Endothelial cell (in vitro differentiated cells): ENCODE data around the gene TFAP2B. TPM values are rescaled to one million over a fixed set of nuclear protein-coding genes. Genes with fewer than 3 reads are reported as not detected.

Experiments
- DNase-seq: peaks from one replicate; pipeline ENCODE4 v3.0.0; 2021; ENCODE audit warnings: low spot score
- H3K27ac Mint-ChIP-seq: one replicate; pipeline ENCODE4 v1.8.0; 2021; ENCODE audit warnings: mixed read lengths, inconsistent platforms; ENCODE audit not compliant: unreplicated experiment
- H3K27me3 Mint-ChIP-seq: one replicate; pipeline ENCODE4 v1.8.0; 2021; ENCODE audit warnings: mild to moderate bottlenecking, moderate library complexity, mixed read lengths, inconsistent platforms; ENCODE audit not compliant: unreplicated experiment
- H3K36me3 Mint-ChIP-seq: one replicate; pipeline ENCODE4 v1.8.0; 2021; ENCODE audit warnings: mild to moderate bottlenecking, low read depth, mixed read lengths, inconsistent platforms; ENCODE audit not compliant: unreplicated experiment
- H3K4me1 Mint-ChIP-seq: one replicate; pipeline ENCODE4 v1.8.0; 2021; ENCODE audit warnings: mild to moderate bottlenecking, mixed read lengths, inconsistent platforms; ENCODE audit not compliant: unreplicated experiment
- H3K4me3 Mint-ChIP-seq: one replicate; pipeline ENCODE4 v1.8.0; 2021; ENCODE audit warnings: mild to moderate bottlenecking, mixed read lengths, inconsistent platforms; ENCODE audit not compliant: unreplicated experiment
- H3K9me3 Mint-ChIP-seq: one replicate; pipeline ENCODE4 v1.8.0; 2021; ENCODE audit warnings: mixed read lengths, inconsistent platforms; ENCODE audit not compliant: unreplicated experiment
- CTCF ChIP-seq: fragments of 200-600 bp; sonication (generic); IDR thresholded peaks from one replicate; pipeline ENCODE4 v1.5.0; 2021; ENCODE audit warnings: antibody characterized with exemption; ENCODE audit not compliant: unreplicated experiment
- total RNA-seq: library from RNA; stranded (reverse); fragmentation: NEBNext Ultra II Directional; extraction: Animal tissue kit (Norgen Biotek cat#: 25700); gene quantifications from one replicate; pipeline ENCODE4 v1.2.1, GENCODE V29; 2021; ENCODE audit not compliant: unreplicated experiment

The TFAP2B gene
- total RNA-seq, 1 donor from 2014 or later, result not detected

DNA sequence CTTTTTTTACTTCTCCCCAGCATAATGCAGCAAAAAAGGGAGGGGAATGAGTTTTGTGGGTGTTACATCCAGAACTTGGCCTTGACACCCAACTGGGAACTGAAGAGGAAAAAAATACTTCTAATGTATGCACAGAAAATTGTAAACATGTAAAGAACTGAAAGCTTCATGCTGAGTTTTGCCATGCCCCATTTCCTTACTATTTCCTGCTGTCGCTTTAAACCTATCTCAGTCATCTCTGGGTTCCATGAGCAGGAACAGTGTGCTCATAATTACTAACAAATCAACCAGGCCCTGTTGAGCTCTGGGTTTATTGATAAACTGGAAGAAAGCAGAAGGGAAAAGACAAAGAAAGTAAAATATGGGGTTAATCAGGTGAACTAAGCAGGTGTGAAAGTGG lies 14.2 kb downstream of the TFAP2B start:
- Mint-ChIP-seq H3K9me3 (no peaks in the 10 kb centered on the region), H3K4me1 (peaks cover 17% of the 10 kb centered on the region), H3K27ac (no peak overlapping the region), H3K36me3 (no peaks in the 10 kb centered on the region), H3K4me3 (no peak overlapping the region), H3K27me3 (peaks cover 10% of the 10 kb centered on the region)
- DNase-seq, result no peak
- no peak for TF ChIP-seq CTCF

DNA sequence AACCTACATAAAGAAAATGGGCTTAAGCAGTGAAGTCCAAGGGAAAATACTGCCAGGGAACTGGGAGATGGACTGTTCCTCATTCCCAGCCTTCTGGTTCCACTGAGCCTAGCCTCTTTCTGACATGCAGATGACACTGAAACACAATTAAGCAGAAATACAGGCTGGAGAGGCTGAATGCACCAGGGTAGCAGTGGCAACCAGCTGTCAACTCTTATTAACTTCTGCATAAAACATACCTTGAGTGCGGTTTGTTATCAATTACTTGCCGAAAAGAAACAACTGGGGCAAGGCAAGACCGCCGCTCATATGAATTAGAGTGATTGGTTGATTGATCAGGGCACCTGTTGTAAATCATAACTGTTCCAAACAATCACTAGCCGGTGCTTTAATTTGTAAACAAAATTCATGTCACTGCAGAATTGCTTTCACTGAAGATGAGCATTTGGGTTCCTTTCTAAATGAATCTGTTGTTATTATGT lies 16.3 kb downstream of the TFAP2B start:
- H3K36me3 Mint-ChIP-seq, result no peaks in the 10 kb centered on the region
- no peak for TF ChIP-seq CTCF
- no peaks in the 10 kb centered on the region for H3K9me3 Mint-ChIP-seq
- DNase-seq, result no peak
- no peak overlapping the region for H3K4me3 Mint-ChIP-seq
- no peak overlapping the region for H3K27ac Mint-ChIP-seq
- H3K4me1 Mint-ChIP-seq, result peaks cover 22% of the 10 kb centered on the region
- H3K27me3 Mint-ChIP-seq, result peaks cover 10% of the 10 kb centered on the region

- H3K9me3 Mint-ChIP-seq, result no peaks in the 10 kb centered on the region
- DNase-seq, result no peak
Measured at GRCh38 chr6:50836231-50836630, 17.6 kb downstream of the TFAP2B start.

DNA sequence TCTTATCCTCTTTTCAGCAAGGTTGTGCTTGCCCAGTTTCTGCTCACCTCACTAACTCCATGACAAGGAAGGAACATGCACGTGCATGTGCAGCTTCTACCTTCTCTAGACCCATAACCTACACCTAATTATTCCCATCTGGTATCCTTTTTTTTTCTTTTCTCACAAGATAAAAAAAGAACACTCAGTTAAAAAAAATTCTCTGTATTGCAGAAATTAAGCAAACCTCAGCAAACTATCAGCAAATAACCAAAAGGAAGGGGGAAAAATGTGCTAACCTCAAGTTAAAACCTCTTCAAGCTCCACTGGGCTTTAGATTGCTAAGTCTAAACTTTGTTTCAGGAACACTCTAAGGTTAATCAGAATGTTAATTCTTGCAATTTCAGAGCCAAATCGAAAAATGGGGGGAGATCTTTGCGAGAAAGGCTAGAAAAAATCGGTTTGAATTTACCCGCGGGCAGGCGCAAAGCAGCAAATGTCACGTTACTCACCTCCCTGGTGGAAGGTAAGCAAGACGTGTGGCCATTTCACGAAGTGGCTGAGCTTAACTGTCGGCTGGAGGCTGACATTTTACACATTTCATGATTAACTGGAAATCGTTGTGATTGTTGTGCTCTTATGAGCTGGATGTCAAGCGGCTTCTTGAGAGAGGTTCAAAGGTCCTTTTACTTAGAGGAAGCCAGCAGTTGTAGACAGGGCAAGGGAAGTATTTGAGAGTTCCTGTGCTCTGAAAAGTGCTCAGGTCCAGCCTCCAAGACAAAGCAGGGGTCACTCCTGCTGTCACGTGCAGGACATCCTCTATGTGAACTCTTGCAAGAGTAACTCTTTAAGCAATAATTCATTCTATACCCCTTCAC lies 19.1 kb downstream of the TFAP2B start:
- DNase-seq, result no peak
- Mint-ChIP-seq H3K36me3 (no peaks in the 10 kb centered on the region), H3K27ac (no peak overlapping the region), H3K27me3 (peaks cover 25% of the 10 kb centered on the region), H3K4me1 (peaks cover 20% of the 10 kb centered on the region), H3K9me3 (no peaks in the 10 kb centered on the region), H3K4me3 (no peak overlapping the region)
- no peak for TF ChIP-seq CTCF

More at GRCh38 chr6:50836231-50836630, 17.6 kb downstream of the TFAP2B start:
- no peak for TF ChIP-seq CTCF
- H3K27me3 Mint-ChIP-seq, result peaks cover 13% of the 10 kb centered on the region
- H3K36me3 Mint-ChIP-seq, result no peaks in the 10 kb centered on the region
- H3K4me3 Mint-ChIP-seq, result no peak overlapping the region
- peaks cover 21% of the 10 kb centered on the region for H3K4me1 Mint-ChIP-seq
- no peak overlapping the region for H3K27ac Mint-ChIP-seq
